ENCODE data around the gene CXCL16.
"Not testable (repeated sequence)": the region's sequence is repeated elsewhere in the genome, so short reads cannot be mapped to it uniquely, and the experiment has no call there.

CXCL16 gene

GRCh38 chr17:4719146-4719545, 20.6 kb downstream of the CXCL16 start:
- H3K9me3 Mint-ChIP-seq = no peaks in the 10 kb centered on the region
- peaks cover 48% of the 10 kb centered on the region for H3K4me1 Mint-ChIP-seq
- ATAC-seq = no peak
- H3K36me3 Mint-ChIP-seq = peaks cover 54% of the 10 kb centered on the region
- H3K27me3 Mint-ChIP-seq = no peaks in the 10 kb centered on the region
- H3K4me3 Mint-ChIP-seq = no peak overlapping the region
- peak overlapping the region; percentile 4 for H3K27ac Mint-ChIP-seq

DNA sequence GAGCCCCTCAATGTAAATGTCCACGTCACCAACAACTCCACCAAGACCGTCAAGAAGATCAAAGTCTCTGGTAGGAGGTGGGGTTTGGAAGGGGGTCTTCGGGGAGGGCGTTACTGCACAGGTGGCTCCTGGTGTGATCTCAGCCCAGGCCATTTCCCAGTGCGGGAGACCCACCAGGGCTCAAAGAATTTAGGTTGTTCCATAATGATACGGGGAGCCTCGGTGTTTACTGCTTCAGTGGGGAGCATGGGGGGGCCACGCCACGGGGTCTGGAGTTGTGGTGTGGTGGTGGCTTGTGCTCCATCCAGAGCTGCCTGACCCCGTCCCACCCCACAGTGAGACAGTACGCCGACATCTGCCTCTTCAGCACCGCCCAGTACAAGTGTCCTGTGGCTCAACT, 21.5 kb downstream of the CXCL16 start:
- H3K9me3 Mint-ChIP-seq = no peaks in the 10 kb centered on the region
- H3K27me3 Mint-ChIP-seq = no peaks in the 10 kb centered on the region
- peaks cover 54% of the 10 kb centered on the region for H3K36me3 Mint-ChIP-seq
- no peak overlapping the region for H3K4me3 Mint-ChIP-seq
- H3K4me1 Mint-ChIP-seq = peaks cover 54% of the 10 kb centered on the region
- ATAC-seq = no peak
- H3K27ac Mint-ChIP-seq = no peak overlapping the region

- no peak overlapping the region for H3K27ac Mint-ChIP-seq
- peaks cover 50% of the 10 kb centered on the region for H3K4me1 Mint-ChIP-seq
- no peak overlapping the region for H3K4me3 Mint-ChIP-seq
Measured at GRCh38 chr17:4717791-4718190, 21.9 kb downstream of the CXCL16 start.

GRCh38 chr17:4716081-4716480, 23.6 kb downstream of the CXCL16 start:
- H3K27ac Mint-ChIP-seq = peak overlapping the region; percentile 77
- no peak for ATAC-seq
- no peak overlapping the region for H3K4me3 Mint-ChIP-seq
- H3K4me1 Mint-ChIP-seq = peaks cover 50% of the 10 kb centered on the region
- H3K36me3 Mint-ChIP-seq = peaks cover 52% of the 10 kb centered on the region
- no peaks in the 10 kb centered on the region for H3K9me3 Mint-ChIP-seq
- H3K27me3 Mint-ChIP-seq = no peaks in the 10 kb centered on the region

More at GRCh38 chr17:4717791-4718190, 21.9 kb downstream of the CXCL16 start:
- no peak for ATAC-seq
- Mint-ChIP-seq H3K36me3 (peaks cover 54% of the 10 kb centered on the region), H3K27me3 (no peaks in the 10 kb centered on the region), H3K9me3 (no peaks in the 10 kb centered on the region)

DNA sequence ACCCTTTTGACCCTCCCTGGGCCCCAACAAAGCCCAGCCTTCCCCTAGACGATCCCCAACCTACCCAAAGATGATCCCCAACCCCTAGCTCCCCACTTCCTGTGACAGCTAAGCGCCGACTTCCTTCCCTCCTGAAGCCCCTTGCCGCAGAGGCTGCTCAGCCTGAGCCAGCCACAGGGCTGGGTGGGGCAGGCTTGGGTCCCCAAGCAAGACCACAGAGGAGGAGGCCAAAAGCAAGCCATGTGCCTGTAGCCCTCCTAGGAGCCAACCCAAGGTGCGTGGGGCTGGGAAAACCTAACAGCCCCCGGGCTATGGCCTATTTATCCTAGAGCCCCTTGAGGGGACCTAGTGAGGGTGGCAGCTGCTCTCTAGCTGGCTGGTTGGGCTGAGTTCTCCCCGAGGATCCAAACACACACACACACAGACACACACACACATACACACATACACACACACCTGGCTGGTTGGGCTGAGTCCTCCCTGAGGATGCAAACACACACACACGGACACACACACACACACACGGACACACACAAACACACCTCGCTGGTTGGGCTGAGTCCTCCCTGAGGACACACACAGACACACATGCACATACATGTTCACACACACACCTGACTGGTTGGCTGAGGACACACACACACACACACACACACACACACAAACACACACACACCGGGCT, 24.5 kb downstream of the CXCL16 start:
- Mint-ChIP-seq H3K9me3 (no peaks in the 10 kb centered on the region), H3K27me3 (no peaks in the 10 kb centered on the region), H3K27ac (peak overlapping the region; percentile 77), H3K4me3 (peak overlapping the region; percentile 18), H3K36me3 (peaks cover 43% of the 10 kb centered on the region), H3K4me1 (peaks cover 49% of the 10 kb centered on the region)
- ATAC-seq = no peak

GRCh38 chr17:4714340-4715062, 25.2 kb downstream of the CXCL16 start:
- ATAC-seq, H3K9me3 Mint-ChIP-seq, H3K27me3 Mint-ChIP-seq: not testable (repeated sequence)
- peak overlapping the region; percentile 77 for H3K27ac Mint-ChIP-seq
- peaks cover 36% of the 10 kb centered on the region for H3K36me3 Mint-ChIP-seq
- H3K4me3 Mint-ChIP-seq = peak overlapping the region; percentile 18
- peaks cover 50% of the 10 kb centered on the region for H3K4me1 Mint-ChIP-seq

- no peak for ATAC-seq
- Mint-ChIP-seq H3K27me3 (no peaks in the 10 kb centered on the region), H3K4me1 (peaks cover 47% of the 10 kb centered on the region), H3K36me3 (peaks cover 20% of the 10 kb centered on the region), H3K9me3 (no peaks in the 10 kb centered on the region), H3K27ac (peak overlapping the region; percentile 67), H3K4me3 (no peak overlapping the region)
Measured at GRCh38 chr17:4712526-4712925, 27.2 kb downstream of the CXCL16 start.

- Mint-ChIP-seq H3K4me3 (peak overlapping the region; percentile 83), H3K36me3 (peaks cover 12% of the 10 kb centered on the region), H3K9me3 (no peaks in the 10 kb centered on the region), H3K27me3 (no peaks in the 10 kb centered on the region), H3K27ac (peak overlapping the region; percentile 67), H3K4me1 (peaks cover 47% of the 10 kb centered on the region)
- ATAC-seq = no peak
Measured at GRCh38 chr17:4711661-4712181, 28.0 kb downstream of the CXCL16 start.

- Mint-ChIP-seq H3K4me1 (peaks cover 47% of the 10 kb centered on the region), H3K27me3 (no peaks in the 10 kb centered on the region), H3K9me3 (no peaks in the 10 kb centered on the region), H3K36me3 (peaks cover 9% of the 10 kb centered on the region), H3K4me3 (peak overlapping the region; percentile 83), H3K27ac (peak overlapping the region; percentile 67)
- ATAC-seq = peak; percentile 83
Measured at GRCh38 chr17:4710693-4711634, 28.8 kb downstream of the CXCL16 start.

- no peaks in the 10 kb centered on the region for H3K27me3 Mint-ChIP-seq
- peaks cover 41% of the 10 kb centered on the region for H3K4me1 Mint-ChIP-seq
- peak within 1 kb of the TSS; percentile 67 for H3K27ac Mint-ChIP-seq
Measured at GRCh38 chr17:4709794-4710692, 29.7 kb downstream of the CXCL16 start, which contains the start of gene ARRB2. TSS of gene ARRB2 (plus strand) at chr17:4710632. CDS start at chr17:4710722, 90 bp downstream.

DNA sequence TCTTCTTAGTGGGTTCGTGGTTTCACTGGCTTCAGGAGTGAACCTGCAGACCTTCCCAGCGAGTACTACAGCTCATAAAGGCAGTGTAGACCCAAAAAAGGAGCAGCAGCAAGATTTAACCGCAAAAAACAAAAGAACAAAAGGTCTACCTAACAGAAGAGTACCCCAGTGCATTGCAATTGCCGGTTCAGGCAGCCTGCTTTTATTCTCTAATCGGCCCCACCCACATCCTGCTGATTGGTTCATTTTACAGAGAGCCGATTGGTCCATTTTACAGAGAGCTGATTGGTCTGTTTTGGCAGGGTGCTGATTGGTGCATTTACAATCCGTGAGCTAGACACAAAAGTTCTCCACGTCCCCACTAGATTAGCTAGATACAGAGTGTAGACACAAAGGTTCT, 31.3 kb downstream of the CXCL16 start:
- Mint-ChIP-seq H3K4me3 (no peak overlapping the region), H3K36me3 (no peaks in the 10 kb centered on the region), H3K9me3 (no peaks in the 10 kb centered on the region), H3K4me1 (peaks cover 38% of the 10 kb centered on the region), H3K27ac (no peak overlapping the region), H3K27me3 (no peaks in the 10 kb centered on the region)
- no peak for ATAC-seq

More at GRCh38 chr17:4709794-4710692, 29.7 kb downstream of the CXCL16 start, which contains the start of gene ARRB2:
- Mint-ChIP-seq H3K9me3 (no peaks in the 10 kb centered on the region), H3K4me3 (peak within 1 kb of the TSS; percentile 83), H3K36me3 (no peaks in the 10 kb centered on the region)
- ATAC-seq = peak; percentile 96

- ATAC-seq = no peak
- H3K27me3 Mint-ChIP-seq = no peaks in the 10 kb centered on the region
- peak overlapping the region; percentile 8 for H3K4me3 Mint-ChIP-seq
- no peaks in the 10 kb centered on the region for H3K9me3 Mint-ChIP-seq
- peaks cover 2% of the 10 kb centered on the region for H3K36me3 Mint-ChIP-seq
- H3K4me1 Mint-ChIP-seq = peaks cover 46% of the 10 kb centered on the region
- H3K27ac Mint-ChIP-seq = peak overlapping the region; percentile 3
Measured at GRCh38 chr17:4706121-4706520, 33.6 kb downstream of the CXCL16 start.

DNA sequence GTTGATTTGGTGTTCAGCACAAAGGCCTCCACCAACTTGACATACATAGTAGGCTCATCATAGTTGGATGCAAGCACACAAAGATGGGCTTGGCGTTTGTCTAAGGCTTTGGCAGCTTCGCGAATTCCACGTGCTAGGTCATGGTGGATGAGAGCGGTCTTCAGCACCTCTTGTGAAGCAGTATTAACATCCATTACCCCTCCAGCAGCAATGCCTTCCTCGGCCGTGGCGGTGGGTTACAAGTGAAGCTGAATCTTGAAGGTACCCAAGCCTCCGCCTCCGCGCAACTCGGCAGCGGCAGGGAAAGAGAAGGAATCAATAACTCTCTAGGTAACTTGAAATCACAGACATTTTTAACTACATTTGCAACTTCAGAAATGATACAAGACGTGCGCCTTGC, 34.7 kb downstream of the CXCL16 start:
- peaks cover 48% of the 10 kb centered on the region for H3K4me1 Mint-ChIP-seq
- H3K4me3 Mint-ChIP-seq = peak overlapping the region; percentile 86

GRCh38 chr17:4704574-4704907, 35.2 kb downstream of the CXCL16 start:
- peaks cover 44% of the 10 kb centered on the region for H3K4me1 Mint-ChIP-seq

More for the DNA sequence above, 34.7 kb downstream of the CXCL16 start:
- Mint-ChIP-seq H3K27ac (peak overlapping the region; percentile 92), H3K36me3 (peaks cover 6% of the 10 kb centered on the region), H3K9me3 (no peaks in the 10 kb centered on the region), H3K27me3 (no peaks in the 10 kb centered on the region)
- ATAC-seq = no peak

More at GRCh38 chr17:4704574-4704907, 35.2 kb downstream of the CXCL16 start:
- H3K4me3 Mint-ChIP-seq = peak overlapping the region; percentile 86
- H3K36me3 Mint-ChIP-seq, H3K9me3 Mint-ChIP-seq, ATAC-seq, H3K27me3 Mint-ChIP-seq: not testable (repeated sequence)
- peak overlapping the region; percentile 92 for H3K27ac Mint-ChIP-seq

Data from stimulated activated memory B cell treated with anti-CD40 and anti-IgM and Interleukin-4, amounts not matched to agents 10 μg/mL and 1 μg/mL and 100 μg/mL, for 72 hours (primary cell).